A172 (cell line): ENCODE measurements around the gene MMP17. TPM values are rescaled to one million over a fixed set of nuclear protein-coding genes. Genes with fewer than 3 reads are reported as not detected.
A peak's percentile ranks its signal among the peaks of the same experiment; 100 is the strongest.
"Not testable (repeated sequence)": the region's sequence is repeated elsewhere in the genome, so short reads cannot be mapped to it uniquely, and the experiment has no call there.

Experiments
- DNase-seq: peaks from one replicate; pipeline ENCODE4 v3.0.0-alpha.2; 2015; ENCODE audit warnings: low spot score
- total RNA-seq: library from RNA; depleted of rRNA; stranded (reverse); fragments of >200 nt; shearing (Covaris generic); gene quantifications from 2 replicates; pipeline ENCODE4 v1.2.3, GENCODE V29; 2014

MMP17 gene
- total RNA-seq, 1 experiment from 2014 or later = 3.7 TPM

DNA sequence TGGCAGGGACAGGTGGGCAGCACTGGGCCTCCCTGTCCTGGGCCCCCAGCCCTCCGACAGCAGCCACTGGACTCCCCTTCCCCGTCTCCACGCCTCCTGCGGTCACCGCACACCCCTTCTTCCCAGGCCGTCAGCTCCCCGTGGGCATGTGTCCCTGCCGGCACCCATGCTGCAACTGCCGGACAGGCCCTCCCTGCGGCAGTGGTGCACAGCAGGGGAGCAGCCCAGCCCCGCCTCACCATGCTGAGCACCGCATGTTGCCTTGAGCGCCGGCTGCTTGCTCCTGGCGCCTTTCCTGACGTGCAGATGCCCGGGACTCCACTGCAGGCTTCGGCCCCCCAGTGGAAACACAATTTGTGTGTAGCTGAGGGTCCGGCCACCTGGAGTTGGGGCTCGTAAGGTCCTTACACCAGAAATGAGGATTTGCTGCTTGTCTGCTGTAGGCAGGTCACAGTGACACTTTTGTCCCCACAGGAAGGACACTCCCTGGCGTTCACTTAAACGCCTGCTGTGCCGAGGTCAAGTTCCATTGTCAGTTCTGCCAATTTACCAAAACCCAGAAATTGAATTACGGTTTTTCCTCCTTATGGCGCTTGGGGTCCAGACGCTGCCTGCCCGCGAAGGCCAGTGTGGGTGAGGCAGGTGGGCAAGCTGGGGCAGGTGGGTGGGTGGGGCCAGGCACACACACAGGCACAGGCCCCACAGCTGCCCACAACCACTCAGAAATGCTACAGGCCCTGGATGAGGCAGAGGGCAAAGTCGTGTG is 28.2 kb upstream of the MMP17 start:
- no peak for DNase-seq

GRCh38 chr12:131800594-131801135 is 27.5 kb upstream of the MMP17 start:
- peak; percentile 48 for DNase-seq

DNA sequence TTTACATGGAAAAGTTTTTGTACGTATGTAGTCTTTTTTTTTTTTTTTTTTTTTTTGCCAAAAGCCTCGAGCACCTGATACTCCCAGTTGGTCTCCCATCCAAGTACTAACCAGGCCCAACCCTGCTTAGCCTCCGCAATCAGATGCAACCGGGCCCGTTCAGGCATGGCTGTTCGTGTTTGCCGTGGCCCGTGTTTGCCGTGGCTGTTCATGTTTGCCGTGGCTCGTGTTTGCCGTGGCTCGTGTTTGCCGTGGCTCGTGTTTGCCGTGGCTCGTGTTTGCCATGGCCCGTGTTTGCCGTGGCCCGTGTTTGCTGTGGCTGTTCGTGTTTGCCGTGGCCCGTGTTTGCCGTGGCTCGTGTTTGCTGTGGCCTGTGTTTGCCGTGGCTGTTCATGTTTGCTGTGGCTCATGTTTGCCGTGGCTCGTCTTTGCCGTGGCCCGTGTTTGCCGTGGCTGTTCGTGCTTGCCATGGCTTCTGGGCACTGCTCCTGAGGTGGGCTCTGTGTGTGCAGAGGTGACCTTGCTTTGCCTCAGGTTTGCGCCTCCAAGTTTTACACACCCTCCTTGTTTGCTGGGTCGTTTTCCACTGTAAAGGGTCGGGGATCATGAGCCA is 26.8 kb upstream of the MMP17 start:
- DNase-seq = no peak

DNA sequence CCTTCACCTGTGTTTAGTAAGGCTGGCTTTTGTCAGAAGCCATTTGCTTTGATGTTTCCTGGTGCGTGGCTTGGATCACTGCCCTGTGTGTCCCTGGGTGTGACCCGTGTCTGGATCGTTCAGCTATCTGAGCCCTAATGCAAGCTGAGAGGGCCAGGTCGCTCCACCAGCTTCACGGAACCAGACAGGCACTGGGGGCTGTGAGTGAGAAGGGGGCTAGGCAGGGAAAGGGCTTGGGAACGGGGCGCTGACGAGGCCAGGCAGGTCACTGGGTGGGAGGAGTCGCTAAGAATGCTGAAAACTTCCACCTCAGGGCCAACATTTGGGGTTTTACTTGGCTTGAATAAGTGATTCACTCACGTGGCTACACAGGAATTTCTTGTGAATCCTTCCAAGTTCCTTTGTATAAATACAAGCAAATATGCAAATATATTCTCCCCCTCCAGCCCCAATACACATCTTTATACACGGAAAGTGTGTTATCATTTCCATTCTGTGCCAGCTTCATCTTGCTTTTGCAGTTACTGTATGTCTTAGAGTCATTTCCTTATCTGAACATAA is 24.2 kb upstream of the MMP17 start:
- peak; percentile 28 for DNase-seq

GRCh38 chr12:131805421-131805820 is 22.8 kb upstream of the MMP17 start:
- no peak for DNase-seq

- no peak for DNase-seq
Observed at GRCh38 chr12:131806674-131807073, 21.5 kb upstream of the MMP17 start.

- no peak for DNase-seq
Observed at GRCh38 chr12:131808744-131809371, 19.3 kb upstream of the MMP17 start.

GRCh38 chr12:131809476-131810254 is 18.5 kb upstream of the MMP17 start:
- DNase-seq = not testable (repeated sequence)

GRCh38 chr12:131810726-131811125 is 17.5 kb upstream of the MMP17 start:
- DNase-seq = no peak

GRCh38 chr12:131815131-131815530 is 13.1 kb upstream of the MMP17 start:
- no peak for DNase-seq

- DNase-seq = no peak
Observed at GRCh38 chr12:131816495-131816894, 11.7 kb upstream of the MMP17 start.

DNA sequence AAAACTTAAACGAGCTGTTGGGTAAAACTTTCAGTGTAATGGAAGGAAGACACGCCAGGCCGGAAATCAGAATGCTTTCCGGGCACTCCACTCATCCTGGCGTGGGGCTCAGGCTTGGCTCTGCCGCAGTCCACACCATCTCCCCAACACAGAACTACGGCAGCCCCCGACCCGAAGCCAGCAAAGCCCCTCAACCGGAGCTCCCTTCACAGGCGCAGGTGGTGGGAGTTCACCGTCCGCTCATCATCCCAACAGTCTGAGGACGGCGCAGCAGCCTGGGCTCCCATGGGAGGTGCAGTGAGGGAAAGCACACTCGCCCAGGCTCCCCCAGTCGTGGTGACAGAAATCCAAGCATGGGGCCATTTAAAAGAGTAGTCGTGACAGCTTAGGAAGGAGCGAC is 11.0 kb upstream of the MMP17 start:
- no peak for DNase-seq

- no peak for DNase-seq
Observed at GRCh38 chr12:131818821-131819585, 9.2 kb upstream of the MMP17 start.

DNA sequence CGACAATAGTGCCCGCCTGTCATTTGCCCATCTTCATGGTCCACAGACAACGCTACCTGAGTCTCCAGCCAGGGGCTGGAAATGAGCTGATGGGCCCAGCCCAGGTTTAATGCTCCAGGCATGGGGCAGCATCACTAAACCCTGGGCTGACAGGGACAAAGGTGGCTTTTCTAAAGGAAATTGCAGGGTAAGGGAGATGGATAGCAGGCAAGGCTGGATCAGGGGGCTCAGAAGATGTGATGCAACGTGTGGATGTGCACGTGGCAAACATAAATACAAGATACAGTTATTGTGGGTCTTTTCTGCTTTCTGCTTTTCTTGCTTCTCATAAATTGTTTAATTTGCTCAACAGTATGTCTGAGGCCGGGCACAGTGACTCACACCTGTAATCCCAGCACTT is 3.7 kb upstream of the MMP17 start:
- DNase-seq = no peak

GRCh38 chr12:131825146-131825892 is 2.9 kb upstream of the MMP17 start:
- DNase-seq = no peak

GRCh38 chr12:131826097-131826928 is 1.9 kb upstream of the MMP17 start:
- no peak for DNase-seq

DNA sequence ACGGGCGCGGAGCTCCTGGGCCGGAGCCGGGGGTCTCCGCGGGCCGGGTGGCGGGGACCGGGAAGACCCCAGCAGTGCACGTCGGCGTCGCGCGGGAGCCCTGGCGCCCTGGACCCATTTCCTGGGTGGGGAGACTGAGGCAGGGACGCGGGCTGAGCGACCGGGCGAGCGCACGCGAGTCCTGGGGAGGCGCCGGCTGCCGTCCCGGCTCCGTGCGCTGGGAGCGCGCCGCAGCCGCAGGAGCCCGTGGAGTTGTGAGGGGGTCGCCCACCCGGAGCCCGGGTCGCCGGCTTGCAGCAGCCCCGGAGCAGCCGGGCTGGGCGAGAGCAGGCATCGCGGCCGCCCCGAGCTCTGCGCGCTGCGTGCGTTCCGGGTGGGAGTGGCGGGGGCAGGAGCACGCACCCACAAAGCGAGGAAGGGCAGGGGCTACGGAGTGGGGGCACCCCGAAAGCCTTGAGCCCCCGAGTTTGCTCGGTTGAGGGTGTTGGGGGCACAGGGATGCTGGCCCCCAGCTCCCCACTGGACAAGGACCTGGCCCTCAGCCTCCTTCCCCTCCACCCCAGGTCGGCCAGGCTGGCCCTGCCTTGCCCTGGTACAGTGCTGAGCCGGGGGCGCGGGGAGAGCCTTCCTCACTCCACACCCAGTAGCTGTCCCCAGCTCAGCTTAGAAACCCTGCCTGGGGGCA is 620 bp downstream of the MMP17 start:
- no peak for DNase-seq

- DNase-seq = no peak
Observed at GRCh38 chr12:131829356-131829747, 1.2 kb downstream of the MMP17 start.
